Measurements from ENCODE around the gene MBP.
"Not testable (repeated sequence)": the region's sequence is repeated elsewhere in the genome, so short reads cannot be mapped to it uniquely, and the experiment has no call there.

Gene MBP

DNA sequence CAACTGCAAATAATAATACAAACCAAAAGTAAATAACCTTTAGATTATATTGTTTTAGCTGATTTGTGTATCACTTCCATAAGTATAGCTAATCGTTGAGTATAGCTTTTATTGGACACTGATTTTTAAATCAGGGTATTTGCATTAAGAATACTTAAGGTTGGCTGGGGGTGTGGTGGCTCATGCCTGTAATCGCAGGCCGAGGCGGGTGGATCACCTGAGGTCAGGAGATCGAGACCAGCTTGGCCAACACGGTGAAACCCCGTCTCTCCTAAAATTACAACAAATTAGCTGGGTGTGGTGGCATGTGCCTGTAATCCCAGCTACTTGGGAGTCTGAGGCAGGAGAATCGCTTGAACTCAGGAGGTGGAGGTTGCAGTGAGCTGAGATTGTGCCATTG is 188.2 kb downstream of the MBP start:
- DNase-seq (ENCODE audit: low read depth in 2 of 2) = not testable (repeated sequence)

DNA sequence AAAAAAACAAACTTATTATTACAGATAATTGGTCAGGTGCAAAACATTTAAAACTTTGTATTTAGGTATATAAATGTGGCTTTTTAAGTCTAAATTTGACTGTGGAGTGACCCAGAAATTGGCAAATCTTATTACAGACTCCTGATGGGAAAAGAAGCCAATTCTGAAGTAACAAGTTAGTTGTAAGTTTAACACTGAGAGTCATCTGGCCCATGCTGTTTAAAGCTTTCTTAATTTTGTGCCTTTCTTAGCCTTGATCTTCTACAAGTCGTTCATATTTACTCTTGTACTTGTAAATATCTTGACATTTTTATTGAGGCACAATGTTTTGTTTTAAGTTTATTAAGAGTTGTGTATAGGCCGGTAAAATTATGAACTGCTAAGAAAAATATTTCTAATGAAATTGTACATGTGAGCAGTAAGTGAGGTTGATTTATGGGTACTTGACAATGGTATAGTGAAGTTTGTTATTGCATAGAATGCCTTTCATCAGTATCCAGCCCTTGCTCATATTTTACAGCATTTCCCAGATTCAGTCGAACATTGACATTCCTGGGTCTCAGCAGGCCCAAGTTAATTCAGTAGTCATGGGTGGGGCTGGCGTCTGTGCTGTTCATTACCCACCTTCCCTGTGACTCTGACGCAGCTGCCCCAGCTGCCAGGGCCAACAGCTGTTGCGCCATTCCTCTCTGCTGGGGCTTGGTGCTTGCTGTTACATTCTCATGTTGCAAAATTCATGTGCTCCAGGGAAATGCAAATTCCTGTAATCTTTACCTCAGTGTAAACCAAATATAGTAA is 188.8 kb downstream of the MBP start:
- DNase-seq (ENCODE audit: low read depth in 2 of 2) = no peak

DNA sequence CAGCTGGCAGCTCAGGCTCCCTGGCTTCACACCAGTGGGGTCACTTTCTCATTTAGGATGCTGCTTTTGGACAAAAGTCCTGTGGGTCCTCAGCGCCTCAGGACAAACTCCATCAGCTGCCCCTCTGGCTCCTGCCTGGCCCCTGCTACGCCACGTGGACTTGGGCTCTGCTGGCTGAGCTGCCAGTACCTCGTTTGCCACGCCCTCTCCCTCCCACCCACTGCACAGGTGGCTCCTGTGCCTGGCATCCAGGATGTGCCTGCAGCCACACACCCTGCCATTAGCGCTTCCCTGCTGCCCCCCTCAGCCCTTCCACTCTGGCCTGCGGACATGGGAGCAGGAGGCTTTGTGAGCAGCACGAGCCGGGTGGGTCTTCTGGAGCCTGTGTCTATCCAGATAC is 191.3 kb downstream of the MBP start:
- no peak for DNase-seq (ENCODE audit: low read depth in 2 of 2)

DNA sequence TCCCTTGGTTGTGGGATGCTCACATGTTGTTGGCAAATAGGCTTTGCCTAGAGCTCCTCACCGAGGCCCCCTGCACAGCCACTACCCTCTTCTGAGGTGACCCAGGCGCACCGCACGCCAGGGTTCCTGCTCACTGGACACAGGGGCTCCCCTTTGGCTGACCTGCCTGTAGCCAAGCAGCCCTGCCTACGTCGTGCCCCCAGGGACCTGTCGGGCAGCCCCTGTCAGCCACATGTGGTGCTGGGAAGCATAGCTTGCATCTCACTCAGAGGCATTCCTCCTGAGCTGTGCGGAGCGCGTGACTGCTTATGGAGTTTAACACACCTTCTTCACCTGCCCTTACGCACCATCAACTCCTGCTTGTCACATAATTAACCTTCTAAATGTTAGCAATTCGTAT is 194.0 kb downstream of the MBP start:
- no peak for DNase-seq (ENCODE audit: low read depth in 2 of 2)

DNA sequence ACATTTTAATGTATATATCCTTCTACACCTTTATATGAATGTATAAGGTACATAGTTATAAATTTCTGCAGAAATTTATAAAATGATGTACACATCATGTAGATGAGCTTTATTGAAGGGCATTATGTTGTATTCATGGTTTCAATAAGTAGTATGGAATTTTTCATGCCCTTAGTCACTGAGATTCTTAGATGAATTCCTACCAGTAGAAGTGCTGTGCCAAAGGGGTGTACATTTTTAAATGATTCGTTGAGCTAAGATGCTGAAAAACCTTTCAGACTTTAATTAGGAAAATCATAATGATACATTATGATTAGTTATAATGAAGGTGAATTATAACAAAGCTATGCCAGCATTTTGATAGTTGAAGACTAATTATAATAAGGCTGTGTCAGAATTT is 195.0 kb downstream of the MBP start:
- no peak for DNase-seq (ENCODE audit: low read depth in 2 of 2)

DNA sequence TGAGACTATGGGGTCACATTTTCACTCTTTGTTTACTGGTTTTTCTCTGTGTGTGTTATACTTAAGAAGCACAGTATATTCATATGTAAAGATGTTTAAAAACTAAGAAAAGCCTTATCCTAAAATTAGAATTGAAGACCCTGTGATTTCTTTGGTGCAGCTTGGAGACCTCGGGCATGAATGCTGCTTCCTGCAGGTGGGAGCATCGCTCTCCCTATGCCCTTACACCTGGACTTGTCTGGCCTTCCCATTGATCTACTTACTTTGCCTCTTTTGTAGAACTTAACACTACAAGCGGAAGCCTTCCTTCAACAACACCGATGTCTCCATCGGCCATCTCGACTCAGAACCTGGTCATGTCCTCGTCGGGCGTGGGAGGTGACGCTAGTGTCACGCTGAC is 195.7 kb downstream of the MBP start:
- DNase-seq (ENCODE audit: low read depth in 2 of 2) = no peak

DNA sequence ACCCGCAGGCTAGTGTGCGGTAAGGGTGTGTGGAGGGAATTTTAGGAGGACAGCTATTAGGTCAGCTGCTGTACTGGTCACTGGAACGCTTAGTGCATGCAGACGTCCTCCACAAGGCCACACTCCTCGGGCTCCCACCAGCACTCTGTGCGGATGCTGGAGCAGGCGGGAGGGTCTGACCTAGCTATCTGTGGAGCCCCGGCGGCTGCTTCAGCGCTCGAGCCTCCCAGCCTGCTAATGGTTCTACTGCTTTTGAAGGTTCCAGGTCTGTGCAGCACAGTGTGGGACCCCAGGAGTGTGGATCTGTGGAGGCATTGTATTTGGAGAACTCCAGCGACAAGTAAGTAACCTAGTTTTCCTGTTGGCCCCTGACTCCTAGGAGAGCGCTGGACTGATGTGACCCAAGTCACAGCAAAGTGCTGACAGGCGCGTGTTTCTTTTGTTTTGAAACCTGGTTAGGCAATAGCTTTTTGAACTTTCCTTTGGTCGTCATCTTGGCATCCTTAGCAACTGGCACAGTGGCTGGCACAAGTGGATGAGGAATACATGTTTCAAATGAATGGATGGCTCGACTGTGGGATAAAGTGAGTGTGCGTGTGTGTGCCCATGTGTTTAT is 196.8 kb downstream of the MBP start:
- DNase-seq (ENCODE audit: low read depth in 2 of 2) = no peak

DNA sequence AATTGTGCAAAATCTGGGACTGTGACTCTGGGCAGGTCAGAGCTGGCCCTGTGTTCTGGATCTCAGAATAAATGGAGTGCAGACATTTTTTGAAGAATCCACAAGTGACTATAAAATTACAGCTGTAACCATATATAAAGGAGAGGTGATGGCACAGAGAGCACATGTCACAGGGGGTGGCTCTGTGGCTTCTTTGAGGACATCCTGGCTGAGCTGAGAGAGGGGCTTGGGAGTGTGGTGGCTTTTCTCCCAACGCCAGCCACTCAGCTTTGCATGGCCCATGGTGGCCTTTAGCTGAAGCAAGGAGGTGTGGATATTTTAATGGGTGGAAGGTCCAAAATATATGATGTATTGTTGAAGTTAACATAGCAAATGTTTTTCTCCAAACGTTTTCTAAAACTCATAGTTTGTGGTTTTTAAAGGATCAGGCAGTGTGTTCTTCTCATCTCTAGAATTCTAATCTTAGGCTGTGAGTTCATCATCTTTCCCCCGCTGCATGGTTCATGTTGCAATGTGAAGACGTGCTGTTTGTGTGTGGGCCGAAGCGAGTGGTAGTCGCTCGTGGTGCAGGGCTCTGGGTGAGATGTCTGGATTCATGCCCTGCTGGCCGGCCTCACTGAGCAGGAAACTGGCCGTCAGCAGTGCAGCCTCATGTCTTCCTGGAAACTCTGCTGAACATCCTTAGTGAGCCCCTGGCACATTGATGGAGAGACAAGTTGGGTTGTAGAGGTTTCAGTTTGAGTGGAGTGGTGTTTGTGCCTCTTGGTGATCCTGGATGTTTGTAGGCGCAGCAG is 200.4 kb downstream of the MBP start:
- DNase-seq (ENCODE audit: low read depth in 2 of 2) = no peak

DNA sequence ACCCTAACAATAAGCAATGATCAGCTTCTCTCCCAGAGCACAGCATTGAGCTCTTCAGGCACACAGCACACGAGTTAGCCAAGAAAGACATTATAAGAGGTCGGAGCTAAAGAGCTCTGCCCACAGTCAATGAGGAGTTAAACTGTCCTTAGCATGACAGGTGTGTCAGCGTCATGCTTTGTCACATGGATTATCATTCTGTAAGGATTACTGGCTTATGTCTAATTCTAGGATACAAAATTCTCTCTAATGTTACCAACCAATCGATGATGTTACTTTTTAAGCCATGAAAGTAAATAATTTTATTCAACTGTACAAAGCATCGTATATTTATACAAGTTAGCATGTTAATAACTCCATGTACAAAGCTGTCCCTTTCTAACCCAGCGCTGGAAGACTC is 201.4 kb downstream of the MBP start:
- no peak for DNase-seq (ENCODE audit: low read depth in 2 of 2)
